Memory B cell (primary cell): ENCODE results near the gene LDLRAD4.
A peak's percentile ranks its signal among the peaks of the same experiment; 100 is the strongest.
"Not testable (repeated sequence)": the region's sequence is repeated elsewhere in the genome, so short reads cannot be mapped to it uniquely, and the experiment has no call there.

Experiments used
- ATAC-seq: fragments of 150-1000 bp; cut with Tn5 transposase; 2 replicates; pipeline ENCODE4 v1.10.0; 2021; ENCODE audit warnings: low read depth, mild to moderate bottlenecking, moderate library complexity
- DNase-seq, 2 donors: peaks; one replicate each; pipeline ENCODE4 v3.0.0; 2022; ENCODE audit warnings: low spot score in 2 of 2
- H3K27ac Mint-ChIP-seq: one replicate; pipeline ENCODE4 v1.8.0; 2022; ENCODE audit warnings: mild to moderate bottlenecking, moderate library complexity, mixed read lengths
- H3K27me3 Mint-ChIP-seq: one replicate; pipeline ENCODE4 v1.8.0; 2022; ENCODE audit warnings: mixed read lengths
- H3K36me3 Mint-ChIP-seq: one replicate; pipeline ENCODE4 v1.8.0; 2022; ENCODE audit warnings: mild to moderate bottlenecking, mixed read lengths
- H3K4me1 Mint-ChIP-seq: one replicate; pipeline ENCODE4 v1.8.0; 2022; ENCODE audit warnings: mixed read lengths
- H3K4me3 Mint-ChIP-seq: one replicate; pipeline ENCODE4 v1.8.0; 2022; ENCODE audit warnings: mild to moderate bottlenecking, moderate library complexity, mixed read lengths
- H3K9me3 Mint-ChIP-seq: one replicate; pipeline ENCODE4 v1.8.0; 2022; ENCODE audit warnings: mixed read lengths

The LDLRAD4 gene

GRCh38 chr18:13660510-13660909 is 441.9 kb downstream of the LDLRAD4 start:
- Mint-ChIP-seq H3K4me1 (no peaks in the 10 kb centered on the region), H3K27me3 (no peaks in the 10 kb centered on the region), H3K27ac (no peak overlapping the region), H3K9me3 (no peaks in the 10 kb centered on the region), H3K36me3 (no peaks in the 10 kb centered on the region), H3K4me3 (no peak overlapping the region)
- DNase-seq (no peak), ATAC-seq (no peak)

- no peaks in the 10 kb centered on the region for H3K27me3 Mint-ChIP-seq
- no peaks in the 10 kb centered on the region for H3K9me3 Mint-ChIP-seq
- no peaks in the 10 kb centered on the region for H3K4me1 Mint-ChIP-seq
- H3K36me3 Mint-ChIP-seq = no peaks in the 10 kb centered on the region
- H3K27ac Mint-ChIP-seq = no peak overlapping the region
- ATAC-seq (no peak), DNase-seq (no peak)
- H3K4me3 Mint-ChIP-seq = no peak overlapping the region
Measured at GRCh38 chr18:13661051-13661778, 442.7 kb downstream of the LDLRAD4 start.

GRCh38 chr18:13661779-13662256 is 443.3 kb downstream of the LDLRAD4 start:
- Mint-ChIP-seq H3K27me3 (no peaks in the 10 kb centered on the region), H3K27ac (no peak overlapping the region), H3K4me3 (no peak overlapping the region), H3K9me3 (no peaks in the 10 kb centered on the region), H3K36me3 (no peaks in the 10 kb centered on the region), H3K4me1 (no peaks in the 10 kb centered on the region)
- ATAC-seq = no peak
- no peak for DNase-seq

- ATAC-seq (no peak), DNase-seq (no peak)
- Mint-ChIP-seq H3K36me3 (peaks cover 19% of the 10 kb centered on the region), H3K4me1 (no peaks in the 10 kb centered on the region), H3K9me3 (no peaks in the 10 kb centered on the region), H3K4me3 (no peak overlapping the region), H3K27ac (no peak overlapping the region), H3K27me3 (no peaks in the 10 kb centered on the region)
Measured at GRCh38 chr18:13672657-13673056, 454.1 kb downstream of the LDLRAD4 start.

- no peak overlapping the region for H3K4me3 Mint-ChIP-seq
- ATAC-seq (no peak), DNase-seq (no peak)
- H3K27ac Mint-ChIP-seq = no peak overlapping the region
- no peaks in the 10 kb centered on the region for H3K27me3 Mint-ChIP-seq
- H3K9me3 Mint-ChIP-seq = no peaks in the 10 kb centered on the region
- H3K4me1 Mint-ChIP-seq = no peaks in the 10 kb centered on the region
- peaks cover 2% of the 10 kb centered on the region for H3K36me3 Mint-ChIP-seq
Measured at GRCh38 chr18:13676471-13676870, 457.9 kb downstream of the LDLRAD4 start.

GRCh38 chr18:13677350-13677749 is 458.8 kb downstream of the LDLRAD4 start:
- not testable (repeated sequence) for DNase-seq, ATAC-seq, H3K4me3 Mint-ChIP-seq, H3K36me3 Mint-ChIP-seq, H3K27me3 Mint-ChIP-seq, H3K4me1 Mint-ChIP-seq, H3K9me3 Mint-ChIP-seq, H3K27ac Mint-ChIP-seq

GRCh38 chr18:13680612-13681011 is 462.1 kb downstream of the LDLRAD4 start:
- Mint-ChIP-seq H3K4me3 (no peak overlapping the region), H3K36me3 (peaks cover 2% of the 10 kb centered on the region), H3K9me3 (no peaks in the 10 kb centered on the region), H3K27ac (no peak overlapping the region), H3K27me3 (no peaks in the 10 kb centered on the region), H3K4me1 (peaks cover 6% of the 10 kb centered on the region)
- no peak for DNase-seq
- ATAC-seq = peak; percentile 27

GRCh38 chr18:13681701-13682100 is 463.1 kb downstream of the LDLRAD4 start:
- no peaks in the 10 kb centered on the region for H3K9me3 Mint-ChIP-seq
- no peak overlapping the region for H3K4me3 Mint-ChIP-seq
- DNase-seq (no peak), ATAC-seq (no peak)
- no peaks in the 10 kb centered on the region for H3K27me3 Mint-ChIP-seq
- H3K4me1 Mint-ChIP-seq = peaks cover 8% of the 10 kb centered on the region
- peaks cover 2% of the 10 kb centered on the region for H3K36me3 Mint-ChIP-seq
- no peak overlapping the region for H3K27ac Mint-ChIP-seq

- peaks cover 19% of the 10 kb centered on the region for H3K4me1 Mint-ChIP-seq
- H3K36me3 Mint-ChIP-seq = peaks cover 11% of the 10 kb centered on the region
- no peak overlapping the region for H3K27ac Mint-ChIP-seq
Measured at GRCh38 chr18:13684546-13684945, 466.0 kb downstream of the LDLRAD4 start.

GRCh38 chr18:13688191-13689136 is 469.9 kb downstream of the LDLRAD4 start:
- ATAC-seq = no peak
- Mint-ChIP-seq H3K9me3 (peaks cover 11% of the 10 kb centered on the region), H3K4me1 (peaks cover 34% of the 10 kb centered on the region), H3K27me3 (no peaks in the 10 kb centered on the region), H3K27ac (no peak overlapping the region), H3K4me3 (no peak overlapping the region), H3K36me3 (peaks cover 17% of the 10 kb centered on the region)
- no peak for DNase-seq

More at GRCh38 chr18:13684546-13684945, 466.0 kb downstream of the LDLRAD4 start:
- no peaks in the 10 kb centered on the region for H3K9me3 Mint-ChIP-seq
- DNase-seq (no peak), ATAC-seq (no peak)
- H3K27me3 Mint-ChIP-seq = no peaks in the 10 kb centered on the region
- H3K4me3 Mint-ChIP-seq = no peak overlapping the region

- H3K27me3 Mint-ChIP-seq, H3K4me3 Mint-ChIP-seq, DNase-seq, H3K27ac Mint-ChIP-seq, ATAC-seq: not testable (repeated sequence)
- Mint-ChIP-seq H3K4me1 (peaks cover 37% of the 10 kb centered on the region), H3K36me3 (peaks cover 16% of the 10 kb centered on the region), H3K9me3 (peaks cover 11% of the 10 kb centered on the region)
Measured at GRCh38 chr18:13690060-13690459, 471.5 kb downstream of the LDLRAD4 start.

GRCh38 chr18:13695337-13695736 is 476.8 kb downstream of the LDLRAD4 start:
- Mint-ChIP-seq H3K4me1 (peaks cover 31% of the 10 kb centered on the region), H3K36me3 (peaks cover 13% of the 10 kb centered on the region), H3K9me3 (peaks cover 11% of the 10 kb centered on the region)
- ATAC-seq, H3K27me3 Mint-ChIP-seq, H3K4me3 Mint-ChIP-seq, DNase-seq, H3K27ac Mint-ChIP-seq: not testable (repeated sequence)

GRCh38 chr18:13696961-13697360 is 478.4 kb downstream of the LDLRAD4 start:
- no peak for ATAC-seq
- H3K27me3 Mint-ChIP-seq = no peaks in the 10 kb centered on the region
- H3K27ac Mint-ChIP-seq = no peak overlapping the region
- H3K4me1 Mint-ChIP-seq = peaks cover 27% of the 10 kb centered on the region
- H3K4me3 Mint-ChIP-seq = no peak overlapping the region
- H3K36me3 Mint-ChIP-seq = peaks cover 7% of the 10 kb centered on the region
- no peak for DNase-seq
- H3K9me3 Mint-ChIP-seq = peaks cover 4% of the 10 kb centered on the region

- H3K4me3 Mint-ChIP-seq = no peak overlapping the region
- peaks cover 13% of the 10 kb centered on the region for H3K4me1 Mint-ChIP-seq
- no peak for DNase-seq
- H3K9me3 Mint-ChIP-seq = peaks cover 3% of the 10 kb centered on the region
- peaks cover 14% of the 10 kb centered on the region for H3K36me3 Mint-ChIP-seq
- ATAC-seq = peak; percentile 83
- H3K27ac Mint-ChIP-seq = no peak overlapping the region
- H3K27me3 Mint-ChIP-seq = no peaks in the 10 kb centered on the region
Measured at GRCh38 chr18:13700153-13700552, 481.6 kb downstream of the LDLRAD4 start.
